ENCODE measurements around the gene ALDH3A2.

Gene ALDH3A2

GRCh38 chr17:19654896-19655295 lies 6.3 kb downstream of the ALDH3A2 start:
- no peak for TF ChIP-seq CTCF (IDR thresholded peaks at IDR 0.05; ENCODE audit: low read depth, low read length)
- H3K4me3 ChIP-seq (ENCODE audit: low read depth, low read length) = no peak overlapping the region
- in situ Hi-C loops (cut with HindIII; ENCODE audit: low sequenced_read_pairs) = no loop called here
- DNase-seq (ENCODE audit: low read depth, low spot score) = no peak

GRCh38 chr17:19656336-19656735 lies 7.8 kb downstream of the ALDH3A2 start:
- H3K4me3 ChIP-seq (ENCODE audit: low read depth, low read length) = no peak overlapping the region
- in situ Hi-C loops (cut with HindIII; ENCODE audit: low sequenced_read_pairs) = no loop called here
- no peak for TF ChIP-seq CTCF (IDR thresholded peaks at IDR 0.05; ENCODE audit: low read depth, low read length)
- DNase-seq (ENCODE audit: low read depth, low spot score) = no peak

- no peak for DNase-seq (ENCODE audit: low read depth, low spot score)
- in situ Hi-C loops (cut with HindIII; ENCODE audit: low sequenced_read_pairs) = no loop called here
- no peak overlapping the region for H3K4me3 ChIP-seq (ENCODE audit: low read depth, low read length)
- TF ChIP-seq CTCF (IDR thresholded peaks at IDR 0.05; ENCODE audit: low read depth, low read length) = no peak
Observed at GRCh38 chr17:19656851-19657581, 8.5 kb downstream of the ALDH3A2 start.

- in situ Hi-C loops (cut with HindIII; ENCODE audit: low sequenced_read_pairs) = no loop called here
- TF ChIP-seq CTCF (IDR thresholded peaks at IDR 0.05; ENCODE audit: low read depth, low read length) = no peak
- DNase-seq (ENCODE audit: low read depth, low spot score) = no peak
- H3K4me3 ChIP-seq (ENCODE audit: low read depth, low read length) = no peak overlapping the region
Observed at GRCh38 chr17:19659366-19660177, 11.0 kb downstream of the ALDH3A2 start.

GRCh38 chr17:19660219-19660870 lies 11.8 kb downstream of the ALDH3A2 start:
- DNase-seq (ENCODE audit: low read depth, low spot score) = no peak
- no peak for TF ChIP-seq CTCF (IDR thresholded peaks at IDR 0.05; ENCODE audit: low read depth, low read length)
- no peak overlapping the region for H3K4me3 ChIP-seq (ENCODE audit: low read depth, low read length)
- in situ Hi-C loops (cut with HindIII; ENCODE audit: low sequenced_read_pairs) = no loop called here

- no peak overlapping the region for H3K4me3 ChIP-seq (ENCODE audit: low read depth, low read length)
- no peak for TF ChIP-seq CTCF (IDR thresholded peaks at IDR 0.05; ENCODE audit: low read depth, low read length)
- DNase-seq (ENCODE audit: low read depth, low spot score) = no peak
- in situ Hi-C loops (cut with HindIII; ENCODE audit: low sequenced_read_pairs) = no loop called here
Observed at GRCh38 chr17:19661121-19661520, 12.6 kb downstream of the ALDH3A2 start.

Measured in astrocyte of the spinal cord (primary cell).